RCC 7860 (cell line): ENCODE results near the gene ASB10.

Source experiments
- DNase-seq: peaks from one replicate; pipeline ENCODE4 v3.0.0-alpha.2; 2015; ENCODE audit warnings: low spot score
- FAIRE-seq: peaks from 2 replicates; lab custom pipeline; 2012; peaks lifted over from hg19 to GRCh38; lab: Jason Lieb, UNC

Gene ASB10

GRCh38 chr7:151168003-151168786 lies 18.9 kb downstream of the ASB10 start:
- no peak for FAIRE-seq

GRCh38 chr7:151167197-151167961 lies 19.7 kb downstream of the ASB10 start, which contains the start of gene GBX1:
Gene GBX1 (minus strand): TSS chr7:151167694. CDS start chr7:151167548, 146 bp downstream.
- no peak for DNase-seq
- FAIRE-seq = no peak

More at GRCh38 chr7:151168003-151168786, 18.9 kb downstream of the ASB10 start:
- no peak for DNase-seq

- FAIRE-seq (no peak), DNase-seq (no peak)
Observed at GRCh38 chr7:151166629-151167196, 20.3 kb downstream of the ASB10 start.

GRCh38 chr7:151161757-151162156 lies 25.3 kb downstream of the ASB10 start:
- no peak for DNase-seq
- FAIRE-seq = no peak

- DNase-seq = peak; percentile 55
Observed at GRCh38 chr7:151157645-151158329, 29.3 kb downstream of the ASB10 start.

GRCh38 chr7:151152643-151153513 lies 34.2 kb downstream of the ASB10 start:
- DNase-seq = no peak
- no peak for FAIRE-seq

More at GRCh38 chr7:151157645-151158329, 29.3 kb downstream of the ASB10 start:
- peak; percentile 72 for FAIRE-seq

- DNase-seq = no peak
- no peak for FAIRE-seq
Observed at GRCh38 chr7:151150388-151150787, 36.7 kb downstream of the ASB10 start.

GRCh38 chr7:151148319-151149259 lies 38.5 kb downstream of the ASB10 start:
- DNase-seq = no peak
- no peak for FAIRE-seq

- no peak for DNase-seq
- no peak for FAIRE-seq
Observed at GRCh38 chr7:151146761-151147160, 40.3 kb downstream of the ASB10 start.

- DNase-seq (no peak), FAIRE-seq (no peak)
Observed at GRCh38 chr7:151144387-151144786, 42.7 kb downstream of the ASB10 start.

- no peak for FAIRE-seq
- DNase-seq = no peak
Observed at GRCh38 chr7:151143261-151144015, 43.6 kb downstream of the ASB10 start.

- no peak for DNase-seq
- no peak for FAIRE-seq
Observed at GRCh38 chr7:151142686-151143040, 44.4 kb downstream of the ASB10 start.

GRCh38 chr7:151141855-151142685 lies 45.0 kb downstream of the ASB10 start:
- DNase-seq (no peak), FAIRE-seq (no peak)

GRCh38 chr7:151141311-151141854 lies 45.7 kb downstream of the ASB10 start:
- DNase-seq = no peak
- no peak for FAIRE-seq

- DNase-seq = no peak
- FAIRE-seq = no peak
Observed at GRCh38 chr7:151140826-151141225, 46.2 kb downstream of the ASB10 start.

GRCh38 chr7:151139791-151140190 lies 47.3 kb downstream of the ASB10 start:
- DNase-seq (no peak), FAIRE-seq (no peak)
